GM10266 (cell line): ENCODE results near the gene DPP10.
"Not testable (repeated sequence)": the region's sequence is repeated elsewhere in the genome, so short reads cannot be mapped to it uniquely, and the experiment has no call there.

Experiments used
- DNase-seq: peaks from one replicate; pipeline ENCODE4 v3.0.0; 2012; ENCODE audit errors: extremely low spot score
- TF ChIP-seq, protein P1 (sequence below): IDR thresholded peaks from 2 replicates; pipeline ENCODE4 v1.5.1; 2012; ENCODE audit warnings: mild to moderate bottlenecking, low read depth; ENCODE audit not compliant: control insufficient read depth, insufficient read depth; ENCODE audit errors: missing control alignments

The DPP10 gene

DNA sequence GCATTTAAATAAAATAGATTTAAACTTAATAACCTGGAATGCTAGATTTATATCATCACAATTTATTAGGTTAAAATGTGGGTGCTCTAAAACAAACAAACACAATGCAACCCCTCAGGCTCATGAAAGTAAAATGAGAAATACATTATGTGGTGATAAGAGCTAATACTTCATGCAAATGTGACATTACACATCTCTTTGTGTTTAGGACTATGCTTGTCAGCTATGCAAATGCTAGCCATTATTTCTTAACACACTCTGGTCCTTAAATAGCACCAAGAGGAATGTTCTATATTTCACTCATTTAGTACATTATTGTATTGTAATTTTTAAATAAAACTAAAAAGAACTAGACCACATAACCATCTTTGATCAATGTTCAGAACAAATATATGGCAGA, 627.6 kb downstream of the DPP10 start:
- DNase-seq = no peak
- TF ChIP-seq, protein P1, sequence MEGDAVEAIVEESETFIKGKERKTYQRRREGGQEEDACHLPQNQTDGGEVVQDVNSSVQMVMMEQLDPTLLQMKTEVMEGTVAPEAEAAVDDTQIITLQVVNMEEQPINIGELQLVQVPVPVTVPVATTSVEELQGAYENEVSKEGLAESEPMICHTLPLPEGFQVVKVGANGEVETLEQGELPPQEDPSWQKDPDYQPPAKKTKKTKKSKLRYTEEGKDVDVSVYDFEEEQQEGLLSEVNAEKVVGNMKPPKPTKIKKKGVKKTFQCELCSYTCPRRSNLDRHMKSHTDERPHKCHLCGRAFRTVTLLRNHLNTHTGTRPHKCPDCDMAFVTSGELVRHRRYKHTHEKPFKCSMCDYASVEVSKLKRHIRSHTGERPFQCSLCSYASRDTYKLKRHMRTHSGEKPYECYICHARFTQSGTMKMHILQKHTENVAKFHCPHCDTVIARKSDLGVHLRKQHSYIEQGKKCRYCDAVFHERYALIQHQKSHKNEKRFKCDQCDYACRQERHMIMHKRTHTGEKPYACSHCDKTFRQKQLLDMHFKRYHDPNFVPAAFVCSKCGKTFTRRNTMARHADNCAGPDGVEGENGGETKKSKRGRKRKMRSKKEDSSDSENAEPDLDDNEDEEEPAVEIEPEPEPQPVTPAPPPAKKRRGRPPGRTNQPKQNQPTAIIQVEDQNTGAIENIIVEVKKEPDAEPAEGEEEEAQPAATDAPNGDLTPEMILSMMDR = no peak

- no peak for DNase-seq
- TF ChIP-seq, protein P1 = no peak
Measured at GRCh38 chr2:115071534-115071933, 629.1 kb downstream of the DPP10 start.

DNA sequence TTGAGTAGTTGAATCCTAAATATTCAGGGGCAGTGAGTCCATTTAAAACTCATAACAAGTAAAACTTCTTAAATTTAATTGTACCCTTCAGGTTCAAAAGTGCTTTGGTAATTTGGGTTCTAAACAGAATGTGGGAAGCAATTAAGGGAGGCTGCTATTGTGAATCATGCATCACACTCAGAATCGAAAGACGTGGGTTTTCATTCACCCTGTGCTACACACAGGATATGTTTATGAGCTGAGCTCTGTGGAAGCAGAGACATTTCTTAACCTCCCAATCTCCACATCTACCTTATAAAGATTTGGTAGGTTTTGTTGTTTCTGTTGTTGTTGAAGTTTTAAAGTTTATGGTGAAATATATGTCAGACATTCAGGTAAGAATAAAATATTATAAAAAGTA, 633.4 kb downstream of the DPP10 start:
- TF ChIP-seq, protein P1 = no peak

GRCh38 chr2:115077626-115078025, 635.2 kb downstream of the DPP10 start:
- DNase-seq = no peak
- TF ChIP-seq, protein P1 = no peak

More for the DNA sequence above, 633.4 kb downstream of the DPP10 start:
- DNase-seq = no peak

DNA sequence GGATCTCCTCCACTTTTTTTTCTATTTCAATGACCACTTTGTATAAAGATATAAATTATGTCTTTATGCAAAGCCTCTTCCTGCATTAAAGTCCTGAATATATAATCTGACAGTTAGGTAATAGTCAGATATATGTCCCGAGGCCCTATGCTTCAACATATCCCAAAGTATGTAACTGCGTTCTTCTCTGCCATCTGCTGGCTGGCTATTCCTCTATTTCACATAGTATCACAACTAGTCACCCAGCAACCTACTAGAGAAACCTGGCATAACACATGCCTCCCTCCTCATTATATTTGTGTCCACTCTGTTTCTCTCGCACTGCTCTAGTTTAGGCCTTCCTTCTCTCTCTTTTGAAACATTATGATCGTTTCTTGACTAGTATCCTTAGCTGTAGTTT, 640.8 kb downstream of the DPP10 start:
- DNase-seq = no peak
- TF ChIP-seq, protein P1 = no peak

DNA sequence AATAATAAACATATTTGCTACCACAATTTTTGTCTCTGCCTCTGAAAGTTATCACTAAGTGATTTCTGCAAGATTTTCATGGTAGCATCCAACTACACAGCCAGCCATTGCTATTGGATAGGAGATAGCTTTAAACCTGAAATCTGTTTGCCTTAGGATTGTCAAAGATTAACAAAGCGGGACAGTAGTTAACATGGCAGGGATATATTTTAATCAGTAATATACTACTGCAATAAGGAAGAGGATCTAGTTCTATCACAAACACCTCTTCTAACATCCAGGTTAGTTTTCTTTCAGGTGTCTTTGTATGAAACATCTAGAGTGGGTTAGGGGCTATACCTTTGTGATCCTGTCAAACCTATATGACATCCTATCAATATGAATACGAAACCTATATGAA, 641.3 kb downstream of the DPP10 start:
- TF ChIP-seq, protein P1 = no peak

DNA sequence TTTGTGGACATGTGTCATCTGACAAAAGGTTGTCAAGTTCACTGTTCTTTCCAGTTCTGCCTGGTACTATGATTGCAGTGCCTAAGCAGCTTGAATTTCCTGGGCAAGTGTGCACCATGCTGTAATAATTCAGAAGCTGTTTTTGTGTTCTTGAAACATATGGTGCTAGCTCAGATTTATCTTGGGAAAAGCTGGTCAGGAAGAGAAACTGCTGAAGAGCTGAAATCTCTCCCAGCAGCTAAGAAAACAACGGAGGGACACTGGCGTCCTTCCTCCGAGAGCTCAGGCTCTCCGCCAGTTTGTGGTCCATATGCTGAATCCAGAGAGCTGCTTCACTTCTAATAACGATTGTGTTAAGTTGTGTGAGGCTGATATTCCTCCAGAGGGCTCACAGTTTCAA, 642.0 kb downstream of the DPP10 start:
- TF ChIP-seq, protein P1 = no peak
- no peak for DNase-seq

More for the DNA sequence above, 641.3 kb downstream of the DPP10 start:
- DNase-seq = no peak

DNA sequence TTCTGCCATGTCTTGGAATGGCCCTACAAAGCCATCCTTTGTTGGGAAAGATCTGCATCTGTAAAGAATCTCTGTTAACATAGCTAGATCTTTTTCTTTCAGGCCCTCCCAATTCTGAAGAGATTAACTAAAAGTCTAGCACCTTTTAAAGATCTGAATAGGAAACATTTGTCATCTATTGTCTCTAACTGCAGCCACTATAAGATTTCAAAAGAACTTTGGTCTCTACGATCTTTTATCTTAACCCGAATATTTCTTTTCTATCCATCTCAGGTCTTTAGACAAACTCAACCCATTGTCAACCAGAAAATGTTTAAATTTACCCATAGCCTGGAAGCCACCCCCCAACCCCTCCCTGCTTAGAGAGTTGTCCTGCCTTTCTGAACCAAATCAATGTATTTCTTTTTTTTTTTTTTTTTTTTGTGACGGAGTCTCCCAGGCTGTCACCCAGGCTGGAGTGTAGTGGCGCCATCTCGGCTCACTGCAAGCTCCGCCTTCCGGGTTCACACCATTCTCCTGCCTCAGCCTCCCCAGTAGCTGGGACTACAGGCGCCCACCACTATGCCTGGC, 643.7 kb downstream of the DPP10 start:
- not testable (repeated sequence) for DNase-seq
